BLaER1 (cell line): Measurements from ENCODE around the gene RAD23B.

Experiments used
- H3K27ac ChIP-seq: shearing (Covaris generic); formaldehyde crosslinking; 2 replicates; pipeline ENCODE4 v1.8.1; 2022
- H3K27me3 ChIP-seq: shearing (Covaris generic); formaldehyde crosslinking; 2 replicates; pipeline ENCODE4 v1.8.1; 2022
- H3K36me3 ChIP-seq: shearing (Covaris generic); formaldehyde crosslinking; 2 replicates; pipeline ENCODE4 v1.8.1; 2022
- H3K4me1 ChIP-seq: shearing (Covaris generic); formaldehyde crosslinking; 2 replicates; pipeline ENCODE4 v1.8.1; 2022
- H3K4me2 ChIP-seq: shearing (Covaris generic); formaldehyde crosslinking; 2 replicates; pipeline ENCODE4 v1.8.1; 2022
- H3K4me3 ChIP-seq: shearing (Covaris generic); formaldehyde crosslinking; 2 replicates; pipeline ENCODE4 v1.8.1; 2022
- H3K9ac ChIP-seq: shearing (Covaris generic); formaldehyde crosslinking; 2 replicates; pipeline ENCODE4 v1.8.1; 2022
- H3K9me3 ChIP-seq: shearing (Covaris generic); formaldehyde crosslinking; 2 replicates; pipeline ENCODE4 v1.8.1; 2022
- H4K20me1 ChIP-seq: shearing (Covaris generic); formaldehyde crosslinking; 2 replicates; pipeline ENCODE4 v1.8.1; 2022
- Cebpa-rat ChIP-seq: shearing (Covaris generic); IDR thresholded peaks from 2 replicates; pipeline ENCODE4 v1.8.1; 2022

Gene RAD23B

GRCh38 chr9:107266624-107267368 is 16.3 kb upstream of the RAD23B start:
- no peaks in the 10 kb centered on the region for H3K27me3 ChIP-seq
- H3K4me2 ChIP-seq = no peak overlapping the region
- TF ChIP-seq Cebpa-rat = no peak
- H3K4me1 ChIP-seq = no peaks in the 10 kb centered on the region
- no peaks in the 10 kb centered on the region; the same call in 1 of the 2 replicates for H3K9me3 ChIP-seq
- no peaks in the 10 kb centered on the region for H4K20me1 ChIP-seq
- H3K4me3 ChIP-seq = no peak overlapping the region
- H3K36me3 ChIP-seq = no peaks in the 10 kb centered on the region
- H3K27ac ChIP-seq = no peak overlapping the region
- H3K9ac ChIP-seq = no peak overlapping the region

GRCh38 chr9:107268560-107268959 is 14.5 kb upstream of the RAD23B start:
- no peak overlapping the region for H3K9ac ChIP-seq
- TF ChIP-seq Cebpa-rat = no peak
- H3K4me3 ChIP-seq = no peak overlapping the region
- no peaks in the 10 kb centered on the region for H4K20me1 ChIP-seq
- H3K36me3 ChIP-seq = no peaks in the 10 kb centered on the region
- H3K27ac ChIP-seq = no peak overlapping the region
- no peaks in the 10 kb centered on the region for H3K27me3 ChIP-seq
- no peaks in the 10 kb centered on the region for H3K4me1 ChIP-seq
- H3K4me2 ChIP-seq = no peak overlapping the region
- H3K9me3 ChIP-seq = no peaks in the 10 kb centered on the region; the same call in 1 of the 2 replicates

GRCh38 chr9:107269254-107269653 is 13.8 kb upstream of the RAD23B start:
- TF ChIP-seq Cebpa-rat = no peak
- Histone ChIP-seq H3K27ac (no peak overlapping the region), H3K27me3 (no peaks in the 10 kb centered on the region), H3K9ac (no peak overlapping the region), H3K4me1 (no peaks in the 10 kb centered on the region), H3K4me2 (no peak overlapping the region), H3K9me3 (no peaks in the 10 kb centered on the region; the same call in 1 of the 2 replicates), H4K20me1 (no peaks in the 10 kb centered on the region), H3K4me3 (no peak overlapping the region), H3K36me3 (no peaks in the 10 kb centered on the region)

- Histone ChIP-seq H3K4me3 (no peak overlapping the region), H3K4me1 (no peaks in the 10 kb centered on the region), H3K36me3 (no peaks in the 10 kb centered on the region), H3K27ac (no peak overlapping the region), H3K27me3 (no peaks in the 10 kb centered on the region), H3K4me2 (no peak overlapping the region), H4K20me1 (no peaks in the 10 kb centered on the region), H3K9me3 (no peaks in the 10 kb centered on the region; the same call in 1 of the 2 replicates), H3K9ac (no peak overlapping the region)
- no peak for TF ChIP-seq Cebpa-rat
Observed at GRCh38 chr9:107269681-107270080, 13.4 kb upstream of the RAD23B start.

- no peak overlapping the region for H3K9ac ChIP-seq
- H3K4me1 ChIP-seq = no peaks in the 10 kb centered on the region
- no peak overlapping the region for H3K4me3 ChIP-seq
- H3K27ac ChIP-seq = no peak overlapping the region
- no peak overlapping the region for H3K4me2 ChIP-seq
- H4K20me1 ChIP-seq = no peaks in the 10 kb centered on the region
- no peak for TF ChIP-seq Cebpa-rat
- H3K27me3 ChIP-seq = no peaks in the 10 kb centered on the region
- no peaks in the 10 kb centered on the region; the same call in 1 of the 2 replicates for H3K9me3 ChIP-seq
- no peaks in the 10 kb centered on the region for H3K36me3 ChIP-seq
Observed at GRCh38 chr9:107270082-107270481, 13.0 kb upstream of the RAD23B start.

GRCh38 chr9:107270580-107270979 is 12.5 kb upstream of the RAD23B start:
- H3K9ac ChIP-seq = no peak overlapping the region
- no peak overlapping the region for H3K4me3 ChIP-seq
- H3K9me3 ChIP-seq = no peaks in the 10 kb centered on the region; the same call in 1 of the 2 replicates
- no peaks in the 10 kb centered on the region for H3K27me3 ChIP-seq
- no peak overlapping the region for H3K27ac ChIP-seq
- H3K4me2 ChIP-seq = no peak overlapping the region
- no peaks in the 10 kb centered on the region for H3K4me1 ChIP-seq
- no peaks in the 10 kb centered on the region for H3K36me3 ChIP-seq
- no peak for TF ChIP-seq Cebpa-rat
- no peaks in the 10 kb centered on the region for H4K20me1 ChIP-seq

- no peaks in the 10 kb centered on the region for H3K27me3 ChIP-seq
Observed at GRCh38 chr9:107273634-107274033, 9.4 kb upstream of the RAD23B start.

GRCh38 chr9:107274096-107274495 is 9.0 kb upstream of the RAD23B start:
- H3K4me1 ChIP-seq = no peaks in the 10 kb centered on the region
- no peak overlapping the region for H3K4me2 ChIP-seq
- no peaks in the 10 kb centered on the region for H3K9me3 ChIP-seq
- no peak for TF ChIP-seq Cebpa-rat
- H3K9ac ChIP-seq = no peak overlapping the region
- no peaks in the 10 kb centered on the region for H3K36me3 ChIP-seq
- no peaks in the 10 kb centered on the region for H3K27me3 ChIP-seq
- H3K27ac ChIP-seq = no peak overlapping the region
- no peak overlapping the region for H3K4me3 ChIP-seq
- no peaks in the 10 kb centered on the region for H4K20me1 ChIP-seq

More at GRCh38 chr9:107273634-107274033, 9.4 kb upstream of the RAD23B start:
- Histone ChIP-seq H3K4me1 (no peaks in the 10 kb centered on the region), H3K36me3 (no peaks in the 10 kb centered on the region), H4K20me1 (no peaks in the 10 kb centered on the region), H3K9me3 (no peaks in the 10 kb centered on the region), H3K27ac (no peak overlapping the region), H3K4me3 (no peak overlapping the region), H3K9ac (no peak overlapping the region), H3K4me2 (no peak overlapping the region)
- no peak for TF ChIP-seq Cebpa-rat

GRCh38 chr9:107274953-107275422 is 8.1 kb upstream of the RAD23B start:
- TF ChIP-seq Cebpa-rat = no peak
- H3K36me3 ChIP-seq = no peaks in the 10 kb centered on the region
- no peak overlapping the region for H3K4me3 ChIP-seq
- H3K9me3 ChIP-seq = no peaks in the 10 kb centered on the region
- H3K9ac ChIP-seq = no peak overlapping the region
- H3K27me3 ChIP-seq = no peaks in the 10 kb centered on the region
- no peak overlapping the region for H3K27ac ChIP-seq
- H3K4me1 ChIP-seq = no peaks in the 10 kb centered on the region
- H4K20me1 ChIP-seq = no peaks in the 10 kb centered on the region
- no peak overlapping the region for H3K4me2 ChIP-seq

- Histone ChIP-seq H3K27me3 (no peaks in the 10 kb centered on the region), H3K9me3 (no peaks in the 10 kb centered on the region), H3K4me1 (no peaks in the 10 kb centered on the region), H3K4me2 (no peak overlapping the region), H3K4me3 (no peak overlapping the region), H3K36me3 (no peaks in the 10 kb centered on the region), H4K20me1 (no peaks in the 10 kb centered on the region), H3K27ac (no peak overlapping the region), H3K9ac (no peak overlapping the region)
- no peak for TF ChIP-seq Cebpa-rat
Observed at GRCh38 chr9:107275530-107275929, 7.5 kb upstream of the RAD23B start.
